H9 (cell line): ENCODE data around the gene COPG1. TPM values are rescaled to one million over a fixed set of nuclear protein-coding genes. Genes with fewer than 3 reads are reported as not detected.

ENCODE experiments used
- DNase-seq: peaks from one replicate; pipeline ENCODE4 v3.0.0-alpha.2; 2017
- H2AFZ ChIP-seq: one replicate; pipeline ENCODE4 v1.6.1; 2013; ENCODE audit warnings: mild to moderate bottlenecking, low read length, control low read depth, moderate library complexity
- H2AK5ac ChIP-seq: 2 replicates; pipeline ENCODE4 v1.6.1; 2013; ENCODE audit warnings: low read length, control low read depth, mixed read lengths; ENCODE audit not compliant: insufficient read length
- H2BK120ac ChIP-seq: one replicate; pipeline ENCODE4 v1.6.1; 2013; ENCODE audit warnings: low read depth, mild to moderate bottlenecking, low read length, control low read depth, inconsistent platforms; ENCODE audit not compliant: poor library complexity, severe bottlenecking
- H2BK12ac ChIP-seq: 2 replicates; pipeline ENCODE4 v1.6.1; 2013; ENCODE audit warnings: low read length, control low read depth, mixed read lengths, low read depth; ENCODE audit not compliant: insufficient read length
- H2BK15ac ChIP-seq: 2 replicates; pipeline ENCODE4 v1.6.1; 2013; ENCODE audit warnings: low read depth, low read length, control low read depth
- H2BK20ac ChIP-seq: one replicate; pipeline ENCODE4 v1.6.1; 2013; ENCODE audit warnings: low read depth, mild to moderate bottlenecking, low read length, control low read depth, inconsistent platforms; ENCODE audit not compliant: poor library complexity, severe bottlenecking
- H2BK5ac ChIP-seq: 2 replicates; pipeline ENCODE4 v1.6.1; 2013; ENCODE audit warnings: low read length, control low read depth, mixed read lengths; ENCODE audit not compliant: insufficient read length
- H3K14ac ChIP-seq: 2 replicates; pipeline ENCODE4 v1.6.1; 2013; ENCODE audit warnings: low read length, control low read depth; ENCODE audit not compliant: insufficient read depth
- H3K18ac ChIP-seq: 2 replicates; pipeline ENCODE4 v1.6.1; 2013; ENCODE audit warnings: low read depth, mild to moderate bottlenecking, mixed read lengths, low read length, control low read depth; ENCODE audit not compliant: insufficient read length
- H3K23ac ChIP-seq: 2 replicates; pipeline ENCODE4 v1.6.1; 2013; ENCODE audit warnings: low read length, control low read depth, mixed read lengths, low read depth; ENCODE audit not compliant: insufficient read length
- H3K23me2 ChIP-seq: 2 replicates; pipeline ENCODE4 v1.6.1; 2013; ENCODE audit warnings: low read depth, mild to moderate bottlenecking, mixed read lengths, low read length, control low read depth; ENCODE audit not compliant: insufficient read length, poor library complexity, severe bottlenecking
- H3K27ac ChIP-seq: 2 replicates; pipeline ENCODE4 v1.5.1; 2013; ENCODE audit warnings: low read length, control low read depth, mixed read lengths, low read depth; ENCODE audit not compliant: insufficient read length
- H3K27me3 ChIP-seq: 2 replicates; pipeline ENCODE4 v1.6.1; 2013; ENCODE audit warnings: low read length, control low read depth, inconsistent platforms; ENCODE audit not compliant: insufficient read depth
- H3K4ac ChIP-seq: 2 replicates; pipeline ENCODE4 v1.6.1; 2013; ENCODE audit warnings: low read depth, mild to moderate bottlenecking, control low read depth, inconsistent platforms, low read length, moderate library complexity
- H3K4me1 ChIP-seq: 2 replicates; pipeline ENCODE4 v1.6.1; 2013; ENCODE audit warnings: low read length, control low read depth, inconsistent platforms; ENCODE audit not compliant: insufficient read depth
- H3K4me2 ChIP-seq: 2 replicates; pipeline ENCODE4 v1.6.1; 2013; ENCODE audit warnings: low read length, control low read depth, mixed read lengths; ENCODE audit not compliant: insufficient read length, insufficient read depth
- H3K56ac ChIP-seq: 2 replicates; pipeline ENCODE4 v1.6.1; 2013; ENCODE audit warnings: low read depth, mild to moderate bottlenecking, mixed read lengths, low read length, control low read depth; ENCODE audit not compliant: insufficient read length
- H3K79me1 ChIP-seq: 2 replicates; pipeline ENCODE4 v1.6.1; 2013; ENCODE audit warnings: low read depth, mild to moderate bottlenecking, moderate library complexity, low read length, control low read depth, inconsistent platforms; ENCODE audit not compliant: insufficient read depth, poor library complexity, severe bottlenecking
- H3K79me2 ChIP-seq: 2 replicates; pipeline ENCODE4 v1.6.1; 2013; ENCODE audit warnings: low read length, control low read depth, inconsistent platforms; ENCODE audit not compliant: insufficient read depth
- H3K9ac ChIP-seq: 2 replicates; pipeline ENCODE4 v1.6.1; 2013; ENCODE audit warnings: low read length, control low read depth, mixed read lengths; ENCODE audit not compliant: insufficient read length; ENCODE audit errors: extremely low read depth
- H3K9me3 ChIP-seq: one replicate; pipeline ENCODE4 v1.6.1; 2013; ENCODE audit warnings: low read depth, low read length, inconsistent platforms; ENCODE audit not compliant: control insufficient read depth
- H3T11ph ChIP-seq: one replicate; pipeline ENCODE4 v1.6.1; 2013; ENCODE audit warnings: mild to moderate bottlenecking, low read length, control low read depth, inconsistent platforms
- H4K20me1 ChIP-seq: one replicate; pipeline ENCODE4 v1.6.1; 2013; ENCODE audit not compliant: control insufficient read depth, insufficient read length, insufficient read depth
- H4K5ac ChIP-seq: 2 replicates; pipeline ENCODE4 v1.6.1; 2013; ENCODE audit warnings: low read depth, mild to moderate bottlenecking, mixed read lengths, low read length, control low read depth; ENCODE audit not compliant: insufficient read length
- H4K8ac ChIP-seq: replicated peaks from 2 replicates; pipeline ENCODE4 v1.6.1; 2013; ENCODE audit warnings: low read length, control low read depth, mixed read lengths, low read depth; ENCODE audit not compliant: insufficient read length
- H4K91ac ChIP-seq: 2 replicates; pipeline ENCODE4 v1.6.1; 2013; ENCODE audit warnings: low read depth, mild to moderate bottlenecking, moderate library complexity, mixed read lengths, low read length, control low read depth; ENCODE audit not compliant: insufficient read length
- H3K27ac Mint-ChIP-seq, 3 experiments: 2 replicates in 2 of 3; 3 replicates in 1 of 3; pipeline ENCODE4 v1.8.0; 2020 to 2021; ENCODE audit warnings: mixed read lengths in 3 of 3, mild to moderate bottlenecking in 1 of 3, moderate library complexity in 1 of 3
- H3K27me3 Mint-ChIP-seq: 2 replicates; pipeline ENCODE4 v1.8.0; 2021; ENCODE audit warnings: low read depth, mild to moderate bottlenecking, moderate library complexity, mixed read lengths
- H3K36me3 Mint-ChIP-seq, 3 experiments: 2 replicates in 2 of 3; 3 replicates in 1 of 3; pipeline ENCODE4 v1.8.0; 2020 to 2021; ENCODE audit warnings: low read depth in 3 of 3, mixed read lengths in 3 of 3; ENCODE audit not compliant: insufficient read depth in 1 of 3
- H3K4me1 Mint-ChIP-seq, 2 experiments: 2 replicates each; pipeline ENCODE4 v1.8.0; 2020; ENCODE audit warnings: mixed read lengths in 2 of 2
- H3K4me3 Mint-ChIP-seq, 2 experiments: 2 replicates in 1 of 2; 3 replicates in 1 of 2; pipeline ENCODE4 v1.8.0; 2020 to 2021; ENCODE audit warnings: mild to moderate bottlenecking in 2 of 2, mixed read lengths in 2 of 2, moderate library complexity in 1 of 2
- H3K9me3 Mint-ChIP-seq, 2 experiments: 2 replicates in 1 of 2; 3 replicates in 1 of 2; pipeline ENCODE4 v1.8.0; 2020; ENCODE audit warnings: mild to moderate bottlenecking in 2 of 2, mixed read lengths in 2 of 2, moderate library complexity in 1 of 2
- CTCF ChIP-seq: fragments of 200-600 bp; sonication (generic); conservative IDR thresholded peaks from 3 replicates; pipeline ENCODE4 v1.8.0; 2021; ENCODE audit warnings: antibody characterized with exemption, mild to moderate bottlenecking
- WGBS: extraction: QIAGEN DNeasy Blood & Tissue Kit; methylation state at CpG from one replicate; pipeline ENCODE4 v1.1.7; 2013; ENCODE audit warnings: missing lambda C conversion rate, low lambda C conversion rate, mixed read lengths; ENCODE audit not compliant: insufficient read length; ENCODE audit errors: extremely low coverage; 5-methylcytosine and 5-hydroxymethylcytosine counted together
- total RNA-seq: library from RNA; stranded (reverse); gene quantifications from 2 replicates; pipeline ENCODE4 v1.2.1, GENCODE V29; 2021

COPG1 gene
- total RNA-seq, 1 experiment from 2014 or later = 147 TPM

- H3K27me3 ChIP-seq = no peaks in the 10 kb centered on the region
- peak within 1 kb of the TSS; percentile 80 for H3K9ac ChIP-seq
- H2BK5ac ChIP-seq = peak within 1 kb of the TSS; percentile 45
- no peak within 1 kb of the TSS for H4K91ac ChIP-seq
- peak within 1 kb of the TSS; percentile 68 for H3K27ac ChIP-seq
- no peaks in the 10 kb centered on the region for H3K79me2 ChIP-seq
- no CpG with 5 or more reads among the region's 44 CpGs for WGBS
- H3K18ac ChIP-seq = peak within 1 kb of the TSS; percentile 73
- no peaks in the 10 kb centered on the region; the same call in 1 of the 2 replicates for H3K27me3 Mint-ChIP-seq
- no peak within 1 kb of the TSS for H2AFZ ChIP-seq
- H3K79me1 ChIP-seq = no peaks in the 10 kb centered on the region
- DNase-seq = peak; percentile 94
- no peak within 1 kb of the TSS for H2BK12ac ChIP-seq
- H4K8ac ChIP-seq = peak within 1 kb of the TSS; percentile 29
- peaks cover 14 to 61% (median 53%) of the 10 kb centered on the region in 3 experiments; a peak in 6 of 7 replicates for H3K36me3 Mint-ChIP-seq
- no peak within 1 kb of the TSS for H2BK15ac ChIP-seq
- H4K5ac ChIP-seq = no peak within 1 kb of the TSS
- no peak within 1 kb of the TSS for H2BK20ac ChIP-seq
- no peak within 1 kb of the TSS for H3K23ac ChIP-seq
- no peak within 1 kb of the TSS for H3T11ph ChIP-seq
- no peak within 1 kb of the TSS for H2BK120ac ChIP-seq
- H3K4me3 Mint-ChIP-seq = peak within 1 kb of the TSS; percentile 84 to 97
- peak within 1 kb of the TSS; percentile 97 to 99 (median 99) for H3K27ac Mint-ChIP-seq
- H3K9me3 ChIP-seq = no peaks in the 10 kb centered on the region
- H3K56ac ChIP-seq = no peak within 1 kb of the TSS
- H3K4me1 ChIP-seq = peaks cover 4% of the 10 kb centered on the region
- H3K23me2 ChIP-seq = peaks cover 13% of the 10 kb centered on the region
- H3K14ac ChIP-seq = peak within 1 kb of the TSS; percentile 61
- no peak within 1 kb of the TSS for H2AK5ac ChIP-seq
- peaks cover 2% of the 10 kb centered on the region for H4K20me1 ChIP-seq
- H3K4me2 ChIP-seq = peak within 1 kb of the TSS; percentile 95
- H3K4ac ChIP-seq = no peak within 1 kb of the TSS
- peaks cover 18 to 23% of the 10 kb centered on the region in 2 experiments for H3K4me1 Mint-ChIP-seq
- H3K9me3 Mint-ChIP-seq = no peaks in the 10 kb centered on the region; a peak in 1 of 5 replicates
- no peak for TF ChIP-seq CTCF
Observed at GRCh38 chr3:129278439-129278965, 29.1 kb downstream of the COPG1 start, which contains the start of gene HMCES. TSS of gene HMCES (plus strand) at chr3:129278870. CDS start at chr3:129279733, 863 bp downstream.
